Fibroblast of lung (primary cell): ENCODE results near the gene DPP6. TPM values are rescaled to one million over a fixed set of nuclear protein-coding genes. Genes with fewer than 3 reads are reported as not detected.

Experiments used
- DNase-seq, 2 donors: peaks; one replicate each; pipeline versions ENCODE4 v3.0.0 to v3.0.0-alpha.2; 2010; ENCODE audit warnings: low read depth in 2 of 2
- H2AFZ ChIP-seq: 2 replicates; pipeline ENCODE4 v1.5.1; 2012; ENCODE audit warnings: low read length, control low read depth, inconsistent platforms
- H3K27ac ChIP-seq: 2 replicates; pipeline ENCODE4 v1.5.1; 2011; ENCODE audit warnings: low read length, control low read depth; ENCODE audit not compliant: insufficient read depth
- H3K27me3 ChIP-seq: 2 replicates; pipeline ENCODE4 v1.5.1; 2011; ENCODE audit warnings: mild to moderate bottlenecking, low read length; ENCODE audit not compliant: control insufficient read depth, insufficient read depth
- H3K36me3 ChIP-seq: 2 replicates; pipeline ENCODE4 v1.5.1; 2011; ENCODE audit warnings: low read length; ENCODE audit not compliant: control insufficient read depth, insufficient read depth
- H3K4me1 ChIP-seq: 2 replicates; pipeline ENCODE4 v1.5.1; 2011; ENCODE audit warnings: low read length; ENCODE audit not compliant: control insufficient read depth, insufficient read depth; ENCODE audit errors: extremely low read depth
- H3K4me2 ChIP-seq: 2 replicates; pipeline ENCODE4 v1.5.1; 2011; ENCODE audit warnings: low read length, control low read depth; ENCODE audit not compliant: insufficient read depth; ENCODE audit errors: extremely low read depth
- H3K4me3 ChIP-seq, 4 experiments: fragments of 200-600 bp in 1 of 4; sonication (generic) in 1 of 4; replicated peaks in 1 of 4; 2 replicates each; pipeline ENCODE4 v1.5.1; 2011 to 2016; ENCODE audit warnings: low read length in 4 of 4, low read depth in 3 of 4, mild to moderate bottlenecking in 3 of 4, control low read depth in 2 of 4, inconsistent platforms in 1 of 4, mixed read lengths in 1 of 4; ENCODE audit not compliant: insufficient read depth in 1 of 4; ENCODE audit errors: control extremely low read depth in 1 of 4
- H3K79me2 ChIP-seq: 2 replicates; pipeline ENCODE4 v1.5.1; 2012; ENCODE audit warnings: mild to moderate bottlenecking, low read length, inconsistent platforms; ENCODE audit not compliant: control insufficient read depth, insufficient read depth
- H3K9ac ChIP-seq: 2 replicates; pipeline ENCODE4 v1.5.1; 2011; ENCODE audit warnings: mild to moderate bottlenecking, low read length, control low read depth; ENCODE audit not compliant: insufficient read depth
- H3K9me3 ChIP-seq: 2 replicates; pipeline ENCODE4 v1.5.1; 2012; ENCODE audit warnings: low read depth, low read length; ENCODE audit not compliant: control insufficient read depth, insufficient read depth
- H4K20me1 ChIP-seq: 2 replicates; pipeline ENCODE4 v1.5.1; 2011; ENCODE audit warnings: low read length; ENCODE audit not compliant: control insufficient read depth, insufficient read depth; ENCODE audit errors: extremely low read depth
- EZH2 ChIP-seq: IDR thresholded peaks from 2 replicates; pipeline ENCODE4 v1.5.1; 2012; ENCODE audit warnings: low read length, control low read depth, mild to moderate bottlenecking; ENCODE audit errors: missing control alignments
- polyA plus RNA-seq, 2 donors: library from polyadenylated mRNA; depleted of rRNA in 1 of 2; stranded (reverse) in 1 of 2; unstranded in 1 of 2; fragments of >200 nt; gene quantifications; 2 replicates each; pipeline ENCODE4 v1.2.1, GENCODE V29; 2011 to 2012; ENCODE audit warnings: missing spikeins in 1 of 2
- total RNA-seq: library from RNA; depleted of rRNA; stranded (reverse); fragments of >200 nt; gene quantifications from 2 replicates; pipeline ENCODE4 v1.2.1, GENCODE V29; 2014
- TF ChIP-seq, protein P1 (sequence below), 2 donors: IDR thresholded peaks in 1 of 2; conservative IDR thresholded peaks in 1 of 2; 1 replicate in 1 of 2; 2 replicates in 1 of 2; pipeline ENCODE4 v1.5.1; 2011 to 2012; ENCODE audit warnings: low read length in 2 of 2, control low read depth in 1 of 2, inconsistent platforms in 1 of 2, low read depth in 1 of 2, mild to moderate bottlenecking in 1 of 2

The DPP6 gene
- total and polyA plus RNA-seq, 2 donors (not counting 1 experiment from before 2014, with no cell fraction given) = not detected

GRCh38 chr7:154721086-154721485 is 668.9 kb downstream of the DPP6 start:
- Histone ChIP-seq H3K4me2 (no peak overlapping the region), H3K27ac (no peak overlapping the region), H4K20me1 (no peaks in the 10 kb centered on the region), H3K27me3 (no peaks in the 10 kb centered on the region), H3K36me3 (no peaks in the 10 kb centered on the region), H3K79me2 (no peaks in the 10 kb centered on the region), H3K9me3 (no peaks in the 10 kb centered on the region), H3K9ac (no peak overlapping the region), H3K4me1 (no peaks in the 10 kb centered on the region), H2AFZ (no peak overlapping the region), H3K4me3 (no peak overlapping the region)
- DNase-seq = no peak
- no peak for TF ChIP-seq EZH2
- TF ChIP-seq, protein P1, sequence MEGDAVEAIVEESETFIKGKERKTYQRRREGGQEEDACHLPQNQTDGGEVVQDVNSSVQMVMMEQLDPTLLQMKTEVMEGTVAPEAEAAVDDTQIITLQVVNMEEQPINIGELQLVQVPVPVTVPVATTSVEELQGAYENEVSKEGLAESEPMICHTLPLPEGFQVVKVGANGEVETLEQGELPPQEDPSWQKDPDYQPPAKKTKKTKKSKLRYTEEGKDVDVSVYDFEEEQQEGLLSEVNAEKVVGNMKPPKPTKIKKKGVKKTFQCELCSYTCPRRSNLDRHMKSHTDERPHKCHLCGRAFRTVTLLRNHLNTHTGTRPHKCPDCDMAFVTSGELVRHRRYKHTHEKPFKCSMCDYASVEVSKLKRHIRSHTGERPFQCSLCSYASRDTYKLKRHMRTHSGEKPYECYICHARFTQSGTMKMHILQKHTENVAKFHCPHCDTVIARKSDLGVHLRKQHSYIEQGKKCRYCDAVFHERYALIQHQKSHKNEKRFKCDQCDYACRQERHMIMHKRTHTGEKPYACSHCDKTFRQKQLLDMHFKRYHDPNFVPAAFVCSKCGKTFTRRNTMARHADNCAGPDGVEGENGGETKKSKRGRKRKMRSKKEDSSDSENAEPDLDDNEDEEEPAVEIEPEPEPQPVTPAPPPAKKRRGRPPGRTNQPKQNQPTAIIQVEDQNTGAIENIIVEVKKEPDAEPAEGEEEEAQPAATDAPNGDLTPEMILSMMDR (conservative IDR thresholded peaks at IDR 0.05 in 1 of 2, IDR thresholded peaks at IDR 0.05 in 1 of 2; ENCODE audit: low read depth in 1 of 2, low read length in 2 of 2) = no peak

- Histone ChIP-seq H3K27ac (no peak overlapping the region), H3K4me2 (no peak overlapping the region), H3K9me3 (no peaks in the 10 kb centered on the region), H4K20me1 (no peaks in the 10 kb centered on the region), H3K79me2 (no peaks in the 10 kb centered on the region), H3K27me3 (no peaks in the 10 kb centered on the region), H2AFZ (no peak overlapping the region), H3K9ac (no peak overlapping the region), H3K36me3 (no peaks in the 10 kb centered on the region), H3K4me3 (no peak overlapping the region), H3K4me1 (no peaks in the 10 kb centered on the region)
- TF ChIP-seq EZH2 = no peak
- TF ChIP-seq, protein P1 (conservative IDR thresholded peaks at IDR 0.05 in 1 of 2, IDR thresholded peaks at IDR 0.05 in 1 of 2; ENCODE audit: low read depth in 1 of 2, low read length in 2 of 2) = no peak
- no peak for DNase-seq
Observed at GRCh38 chr7:154726368-154726767, 674.2 kb downstream of the DPP6 start.

- TF ChIP-seq EZH2 = no peak
- TF ChIP-seq, protein P1 (conservative IDR thresholded peaks at IDR 0.05 in 1 of 2, IDR thresholded peaks at IDR 0.05 in 1 of 2; ENCODE audit: low read depth in 1 of 2, low read length in 2 of 2) = no peak
- Histone ChIP-seq H3K4me2 (no peak overlapping the region), H3K27me3 (no peaks in the 10 kb centered on the region), H3K4me1 (no peaks in the 10 kb centered on the region), H3K36me3 (no peaks in the 10 kb centered on the region), H2AFZ (no peak overlapping the region), H4K20me1 (no peaks in the 10 kb centered on the region), H3K79me2 (no peaks in the 10 kb centered on the region), H3K27ac (no peak overlapping the region), H3K9ac (no peak overlapping the region), H3K9me3 (no peaks in the 10 kb centered on the region), H3K4me3 (no peak overlapping the region)
- DNase-seq = no peak
Observed at GRCh38 chr7:154729056-154729455, 676.9 kb downstream of the DPP6 start.
